B cell (primary cell): ENCODE data around the gene CYP17A1. TPM values are rescaled to one million over a fixed set of nuclear protein-coding genes. Genes with fewer than 3 reads are reported as not detected.

Experiments
- ATAC-seq: fragments of 200-7000 bp; cut with Tn5 transposase; one replicate; pipeline ENCODE4 v1.10.0; 2021; ENCODE audit warnings: low read depth, mild to moderate bottlenecking, moderate number of reproducible peaks, moderate library complexity
- CTCF ChIA-PET: fragments of 350-600 bp; sonication (Branson Sonifier 250); formaldehyde crosslinking; loops from one replicate; lab custom pipeline; 2021; ENCODE audit warnings: antibody characterized with exemption, inconsistent platforms; lab: Charles Lee
- POLR2A ChIA-PET: fragments of 350-600 bp; sonication (Branson Sonifier 250); formaldehyde crosslinking; loops from one replicate; lab custom pipeline; 2021; ENCODE audit warnings: antibody characterized with exemption; lab: Charles Lee
- DNase-seq: peaks from one replicate; pipeline ENCODE4 v3.0.0; 2013
- H2AFZ ChIP-seq: 2 replicates; pipeline ENCODE4 v1.6.1; 2012; ENCODE audit warnings: mild to moderate bottlenecking, low read depth, low read length; ENCODE audit not compliant: insufficient read depth, poor library complexity, severe bottlenecking
- H3K27ac ChIP-seq, 2 donors: 1 replicate in 1 of 2; 2 replicates in 1 of 2; pipeline ENCODE4 v1.5.1; 2012 to 2013; ENCODE audit warnings: low read length in 2 of 2, mild to moderate bottlenecking in 2 of 2, moderate library complexity in 1 of 2
- H3K27me3 ChIP-seq, 4 experiments: fragments of 200-600 bp in 1 of 4; sonication (generic) in 1 of 4; replicated peaks in 1 of 4; 1 replicate in 2 of 4; 2 replicates in 2 of 4; pipeline versions ENCODE4 v1.6.1 to v1.7.0; 2013 to 2016; ENCODE audit warnings: low read length in 3 of 4, mild to moderate bottlenecking in 2 of 4, mixed read lengths in 1 of 4, moderate library complexity in 1 of 4; ENCODE audit not compliant: insufficient read depth in 4 of 4, control insufficient read depth in 3 of 4; ENCODE audit errors: control extremely low read depth in 1 of 4
- H3K36me3 ChIP-seq, 2 experiments: replicated peaks in 1 of 2; 1 replicate in 1 of 2; 2 replicates in 1 of 2; pipeline versions ENCODE4 v1.6.1 to v1.7.1; 2013; ENCODE audit warnings: low read length in 1 of 2; ENCODE audit not compliant: insufficient read depth in 2 of 2, control insufficient read depth in 1 of 2; ENCODE audit errors: control extremely low read depth in 1 of 2, extremely low read depth in 1 of 2
- H3K4me1 ChIP-seq, 2 donors: fragments of 200-600 bp in 1 of 2; sonication (generic) in 1 of 2; 1 replicate in 1 of 2; 2 replicates in 1 of 2; pipeline versions ENCODE4 v1.5.1 to v1.6.1; 2013 to 2017; ENCODE audit warnings: low read length in 2 of 2; ENCODE audit not compliant: control insufficient read depth in 2 of 2, insufficient read depth in 2 of 2
- H3K4me2 ChIP-seq: replicated peaks from 2 replicates; pipeline ENCODE3; 2012; ENCODE audit warnings: mild to moderate bottlenecking, low read depth, low read length; ENCODE audit not compliant: poor library complexity, severe bottlenecking
- H3K4me3 ChIP-seq, 5 experiments: fragments of 200-600 bp in 1 of 5; sonication (generic) in 1 of 5; 1 replicate in 3 of 5; 2 replicates in 2 of 5; pipeline versions ENCODE4 v1.5.1 to v1.7.0; 2011 to 2016; ENCODE audit warnings: low read length in 4 of 5, mild to moderate bottlenecking in 4 of 5, low read depth in 2 of 5, control low read depth in 1 of 5, moderate library complexity in 1 of 5; ENCODE audit not compliant: insufficient read depth in 1 of 5; ENCODE audit errors: control extremely low read depth in 1 of 5, extremely low read depth in 1 of 5
- H3K79me2 ChIP-seq: fragments of 200-600 bp; sonication (generic); one replicate; pipeline ENCODE4 v1.6.0; 2016; ENCODE audit warnings: low read length; ENCODE audit not compliant: control insufficient read depth, insufficient read depth
- H3K9ac ChIP-seq: fragments of 200-600 bp; sonication (generic); 2 replicates; pipeline ENCODE4 v1.6.1; 2017; ENCODE audit warnings: mild to moderate bottlenecking, low read length, moderate library complexity
- H3K9me3 ChIP-seq, 3 donors: one replicate each; pipeline versions ENCODE4 v1.6.1 to v1.7.1; 2013; ENCODE audit warnings: low read length in 2 of 3; ENCODE audit not compliant: control insufficient read depth in 2 of 3, insufficient read depth in 1 of 3; ENCODE audit errors: control extremely low read depth in 1 of 3
- H4K20me1 ChIP-seq: 2 replicates; pipeline ENCODE4 v1.6.0; 2012; ENCODE audit warnings: mild to moderate bottlenecking, low read length; ENCODE audit not compliant: insufficient read depth, control insufficient read depth, poor library complexity, severe bottlenecking
- H3K27ac Mint-ChIP-seq: one replicate; pipeline ENCODE4 v1.8.0; 2021; ENCODE audit warnings: mixed read lengths
- H3K27me3 Mint-ChIP-seq: one replicate; pipeline ENCODE4 v1.8.0; 2021; ENCODE audit warnings: mixed read lengths
- H3K4me1 Mint-ChIP-seq: one replicate; pipeline ENCODE4 v1.8.0; 2021; ENCODE audit warnings: mixed read lengths
- H3K4me3 Mint-ChIP-seq: one replicate; pipeline ENCODE4 v1.8.0; 2021; ENCODE audit warnings: mixed read lengths
- H3K9me3 Mint-ChIP-seq: one replicate; pipeline ENCODE4 v1.8.0; 2022; ENCODE audit warnings: mixed read lengths; ENCODE audit not compliant: insufficient read depth
- CTCF ChIP-seq: fragments of 200-600 bp; IDR thresholded peaks from one replicate; pipeline ENCODE4 v1.8.0; 2022; ENCODE audit warnings: antibody characterized with exemption, mild to moderate bottlenecking
- EZH2 ChIP-seq: IDR thresholded peaks from 2 replicates; pipeline ENCODE4 v1.6.1; 2012; ENCODE audit warnings: borderline replicate concordance, low read depth, mild to moderate bottlenecking, moderate library complexity, low read length; ENCODE audit not compliant: insufficient read depth, poor library complexity, severe bottlenecking
- WGBS: methylation state at CpG from one replicate; pipeline ENCODE4 v1.1.5; 2013; ENCODE audit warnings: missing lambda C conversion rate; ENCODE audit not compliant: insufficient coverage; 5-methylcytosine and 5-hydroxymethylcytosine counted together
- intact Hi-C: fragments of 100-400 bp; cut with micrococcal nuclease; formaldehyde crosslinking; loops from one replicate; pipeline ENCODE4 v1.10.0; 2022
- polyA plus RNA-seq: library from polyadenylated mRNA; depleted of rRNA; stranded (reverse); fragments of >200 nt; gene quantifications from 2 replicates; pipeline ENCODE4 v1.2.3, GENCODE V29; 2012
- total RNA-seq, 2 donors: library from RNA; stranded (reverse); fragments of 120-200 nt in 1 of 2; gene quantifications; 1 replicate in 1 of 2; 2 replicates in 1 of 2; pipeline versions ENCODE4 v1.2.3 to v1.2.4, GENCODE V29; 2013 to 2022

CYP17A1 gene
- total and polyA plus RNA-seq, 2 donors (not counting 1 experiment from before 2014, with no cell fraction given), result not detected

GRCh38 chr10:102800611-102801335 is 36.4 kb downstream of the CYP17A1 start:
- 100% methylated on average over 8 of the region's 10 CpGs for WGBS
- CTCF ChIA-PET, result no interaction called here
- no peak overlapping the region for H2AFZ ChIP-seq
- peaks cover 0 to 50% of the 10 kb centered on the region in 2 experiments for H3K36me3 ChIP-seq
- H3K27ac Mint-ChIP-seq, result peak overlapping the region; percentile 17
- no peak overlapping the region for H3K9ac ChIP-seq
- H3K79me2 ChIP-seq, result peaks cover 81% of the 10 kb centered on the region
- peaks cover 23% of the 10 kb centered on the region for H4K20me1 ChIP-seq
- TF ChIP-seq EZH2, result no peak
- no peak for TF ChIP-seq CTCF
- no peak overlapping the region for H3K4me2 ChIP-seq
- intact Hi-C loops, result no loop called here
- no peak overlapping the region for H3K27ac ChIP-seq
- ATAC-seq, result no peak
- H3K4me3 ChIP-seq, result no peak overlapping the region
- no peak for DNase-seq
- peaks cover 51% of the 10 kb centered on the region for H3K4me1 Mint-ChIP-seq
- H3K27me3 ChIP-seq, result no peaks in the 10 kb centered on the region
- POLR2A ChIA-PET, result interaction anchor here (1.5 kb wide), 1 partner anchor 87 kb away, joined by 3 read pairs; the partner anchor contains the start of genes ARL3 and SFXN2
- H3K4me3 Mint-ChIP-seq, result no peak overlapping the region
- no peaks in the 10 kb centered on the region for H3K9me3 Mint-ChIP-seq
- no peaks in the 10 kb centered on the region for H3K9me3 ChIP-seq
- no peaks in the 10 kb centered on the region for H3K27me3 Mint-ChIP-seq
- H3K4me1 ChIP-seq, result peaks cover 21 to 26% of the 10 kb centered on the region in 2 donors
